ENCODE data around the gene COL4A6. TPM values are rescaled to one million over a fixed set of nuclear protein-coding genes. Genes with fewer than 3 reads are reported as not detected.

The COL4A6 gene
- total RNA-seq, 1 experiment from 2014 or later, result 0.28 TPM

DNA sequence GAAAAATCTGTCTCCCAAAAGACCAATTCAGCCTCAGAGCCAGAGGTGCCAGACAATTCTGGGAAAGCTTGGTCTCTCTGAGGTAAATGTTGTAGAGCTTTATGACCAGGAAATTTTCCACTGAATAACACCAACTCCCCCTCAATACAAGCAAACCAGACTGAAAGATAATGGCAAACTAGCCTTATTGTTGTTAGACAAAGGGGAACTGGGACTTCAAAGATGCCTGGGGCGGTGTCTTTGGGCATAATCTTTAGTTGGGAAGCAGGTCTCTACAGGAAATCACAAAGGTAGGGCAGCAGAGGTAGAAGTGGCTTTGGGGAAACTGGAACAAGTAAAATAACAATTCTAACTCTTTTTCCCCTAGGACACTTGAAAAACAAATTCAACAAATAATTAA, 12.0 kb downstream of the COL4A6 start:
- no peak for ATAC-seq
- no TSS peak for BruUV-seq (replicated peaks)
- Histone ChIP-seq H3K36me3 (ENCODE audit: control insufficient read depth, insufficient read depth, low read length) (no peaks in the 10 kb centered on the region), H3K9me3 (ENCODE audit: control insufficient read depth, insufficient read depth, low read depth, low read length) (no peaks in the 10 kb centered on the region), H3K27me3 (ENCODE audit: control insufficient read depth, insufficient read depth, low read length) (no peaks in the 10 kb centered on the region), H3K27ac (ENCODE audit: low read length) (no peak overlapping the region), H3K4me3 (ENCODE audit: low read depth in 2 of 2, low read length in 2 of 2) (no peak overlapping the region), H3K4me1 (ENCODE audit: control insufficient read depth, insufficient read depth, low read length) (no peaks in the 10 kb centered on the region)
- TF ChIP-seq, protein P1, sequence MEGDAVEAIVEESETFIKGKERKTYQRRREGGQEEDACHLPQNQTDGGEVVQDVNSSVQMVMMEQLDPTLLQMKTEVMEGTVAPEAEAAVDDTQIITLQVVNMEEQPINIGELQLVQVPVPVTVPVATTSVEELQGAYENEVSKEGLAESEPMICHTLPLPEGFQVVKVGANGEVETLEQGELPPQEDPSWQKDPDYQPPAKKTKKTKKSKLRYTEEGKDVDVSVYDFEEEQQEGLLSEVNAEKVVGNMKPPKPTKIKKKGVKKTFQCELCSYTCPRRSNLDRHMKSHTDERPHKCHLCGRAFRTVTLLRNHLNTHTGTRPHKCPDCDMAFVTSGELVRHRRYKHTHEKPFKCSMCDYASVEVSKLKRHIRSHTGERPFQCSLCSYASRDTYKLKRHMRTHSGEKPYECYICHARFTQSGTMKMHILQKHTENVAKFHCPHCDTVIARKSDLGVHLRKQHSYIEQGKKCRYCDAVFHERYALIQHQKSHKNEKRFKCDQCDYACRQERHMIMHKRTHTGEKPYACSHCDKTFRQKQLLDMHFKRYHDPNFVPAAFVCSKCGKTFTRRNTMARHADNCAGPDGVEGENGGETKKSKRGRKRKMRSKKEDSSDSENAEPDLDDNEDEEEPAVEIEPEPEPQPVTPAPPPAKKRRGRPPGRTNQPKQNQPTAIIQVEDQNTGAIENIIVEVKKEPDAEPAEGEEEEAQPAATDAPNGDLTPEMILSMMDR (IDR thresholded peaks at IDR 0.05), result no peak
- TF ChIP-seq, protein P2, sequence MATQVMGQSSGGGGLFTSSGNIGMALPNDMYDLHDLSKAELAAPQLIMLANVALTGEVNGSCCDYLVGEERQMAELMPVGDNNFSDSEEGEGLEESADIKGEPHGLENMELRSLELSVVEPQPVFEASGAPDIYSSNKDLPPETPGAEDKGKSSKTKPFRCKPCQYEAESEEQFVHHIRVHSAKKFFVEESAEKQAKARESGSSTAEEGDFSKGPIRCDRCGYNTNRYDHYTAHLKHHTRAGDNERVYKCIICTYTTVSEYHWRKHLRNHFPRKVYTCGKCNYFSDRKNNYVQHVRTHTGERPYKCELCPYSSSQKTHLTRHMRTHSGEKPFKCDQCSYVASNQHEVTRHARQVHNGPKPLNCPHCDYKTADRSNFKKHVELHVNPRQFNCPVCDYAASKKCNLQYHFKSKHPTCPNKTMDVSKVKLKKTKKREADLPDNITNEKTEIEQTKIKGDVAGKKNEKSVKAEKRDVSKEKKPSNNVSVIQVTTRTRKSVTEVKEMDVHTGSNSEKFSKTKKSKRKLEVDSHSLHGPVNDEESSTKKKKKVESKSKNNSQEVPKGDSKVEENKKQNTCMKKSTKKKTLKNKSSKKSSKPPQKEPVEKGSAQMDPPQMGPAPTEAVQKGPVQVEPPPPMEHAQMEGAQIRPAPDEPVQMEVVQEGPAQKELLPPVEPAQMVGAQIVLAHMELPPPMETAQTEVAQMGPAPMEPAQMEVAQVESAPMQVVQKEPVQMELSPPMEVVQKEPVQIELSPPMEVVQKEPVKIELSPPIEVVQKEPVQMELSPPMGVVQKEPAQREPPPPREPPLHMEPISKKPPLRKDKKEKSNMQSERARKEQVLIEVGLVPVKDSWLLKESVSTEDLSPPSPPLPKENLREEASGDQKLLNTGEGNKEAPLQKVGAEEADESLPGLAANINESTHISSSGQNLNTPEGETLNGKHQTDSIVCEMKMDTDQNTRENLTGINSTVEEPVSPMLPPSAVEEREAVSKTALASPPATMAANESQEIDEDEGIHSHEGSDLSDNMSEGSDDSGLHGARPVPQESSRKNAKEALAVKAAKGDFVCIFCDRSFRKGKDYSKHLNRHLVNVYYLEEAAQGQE (IDR thresholded peaks at IDR 0.05; ENCODE audit: insufficient read depth in 1 of 2, low read depth in 2 of 2, low read length in 1 of 2), result no peak
- TF ChIP-seq TCF7L2 (IDR thresholded peaks at IDR 0.05; ENCODE audit: low read depth, low read length) (no peak), POLR2AphosphoS5 (IDR thresholded peaks at IDR 0.05; ENCODE audit: low read depth, low read length) (no peak), SIN3A (IDR thresholded peaks at IDR 0.05; ENCODE audit: borderline replicate concordance, insufficient read depth, low read depth, low read length) (no peak)
- no peak for DNase-seq (ENCODE audit: low read depth, low spot score)
- ChIA-PET POLR2A (no interaction called here), CTCF (no interaction called here)
- in situ Hi-C loops (cut with HindIII; ENCODE audit: low pct_unique_long_range_greater_than_20kb, low sequenced_read_pairs), result no loop called here
- intact Hi-C loops (cut with micrococcal nuclease; ENCODE audit: unreplicated experiment), result no loop called here

DNA sequence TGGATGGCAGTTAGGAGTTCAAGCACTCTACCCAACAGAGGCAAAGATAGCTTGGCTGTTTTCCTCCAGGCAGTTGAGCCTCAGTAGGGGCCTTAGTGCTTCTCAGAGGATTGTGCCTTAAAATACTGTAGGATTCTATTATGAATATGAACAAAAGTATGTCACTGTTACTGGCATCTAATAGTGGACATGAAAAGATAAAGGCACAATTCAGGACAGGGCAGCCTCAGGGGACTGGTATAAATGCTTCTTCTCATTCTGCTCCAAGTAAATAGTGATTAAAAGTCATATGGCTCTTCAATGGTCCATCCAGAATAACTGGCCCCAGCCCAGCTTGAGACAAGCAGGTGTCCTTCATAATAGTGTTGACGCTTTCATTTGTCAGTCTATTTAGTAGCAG, 17.7 kb downstream of the COL4A6 start:
- Histone ChIP-seq H3K36me3 (ENCODE audit: control insufficient read depth, insufficient read depth, low read length) (no peaks in the 10 kb centered on the region), H3K27me3 (ENCODE audit: control insufficient read depth, insufficient read depth, low read length) (no peaks in the 10 kb centered on the region), H3K9me3 (ENCODE audit: control insufficient read depth, insufficient read depth, low read depth, low read length) (no peaks in the 10 kb centered on the region), H3K4me3 (ENCODE audit: low read depth in 2 of 2, low read length in 2 of 2) (no peak overlapping the region), H3K4me1 (ENCODE audit: control insufficient read depth, insufficient read depth, low read length) (no peaks in the 10 kb centered on the region), H3K27ac (ENCODE audit: low read length) (no peak overlapping the region)
- in situ Hi-C loops (cut with HindIII; ENCODE audit: low pct_unique_long_range_greater_than_20kb, low sequenced_read_pairs), result no loop called here
- no peak for DNase-seq (ENCODE audit: low read depth, low spot score)
- intact Hi-C loops (cut with micrococcal nuclease; ENCODE audit: unreplicated experiment), result no loop called here
- no TSS peak for BruUV-seq (replicated peaks)
- TF ChIP-seq, protein P1 (IDR thresholded peaks at IDR 0.05), result no peak
- TF ChIP-seq TCF7L2 (IDR thresholded peaks at IDR 0.05; ENCODE audit: low read depth, low read length) (no peak), POLR2AphosphoS5 (IDR thresholded peaks at IDR 0.05; ENCODE audit: low read depth, low read length) (no peak), SIN3A (IDR thresholded peaks at IDR 0.05; ENCODE audit: borderline replicate concordance, insufficient read depth, low read depth, low read length) (no peak)
- TF ChIP-seq, protein P2 (IDR thresholded peaks at IDR 0.05; ENCODE audit: insufficient read depth in 1 of 2, low read depth in 2 of 2, low read length in 1 of 2), result no peak
- POLR2A ChIA-PET, result no interaction called here
- no peak for ATAC-seq
- CTCF ChIA-PET, result no interaction called here
